Prostate gland (tissue), 2 donors: ENCODE data around the gene DNAJC8.

Experiments used
- POLR2A ChIP-seq: fragments of 450-650 bp; IDR thresholded peaks from one replicate; pipeline ENCODE4 v1.6.1; 2016; ENCODE audit warnings: antibody characterized with exemption, mild to moderate bottlenecking
- POLR2AphosphoS5 ChIP-seq: sonication (generic); formaldehyde crosslinking; IDR thresholded peaks from one replicate; pipeline ENCODE4 v1.6.1; 2017; ENCODE audit warnings: antibody characterized with exemption
- TF ChIP-seq, protein P1 (sequence below), 4 experiments: fragments of 200-600 bp in 2 of 4; fragments of 450-650 bp in 2 of 4; sonication (generic) in 2 of 4; IDR thresholded peaks; 1 replicate in 3 of 4; 2 replicates in 1 of 4; pipeline ENCODE4 v1.5.1; 2016 to 2019; ENCODE audit warnings: antibody characterized with exemption in 4 of 4, mild to moderate bottlenecking in 2 of 4, moderate library complexity in 2 of 4

GRCh38 chr1:28257736-28258135 lies 24.9 kb upstream of the DNAJC8 start:
- TF ChIP-seq, protein P1, sequence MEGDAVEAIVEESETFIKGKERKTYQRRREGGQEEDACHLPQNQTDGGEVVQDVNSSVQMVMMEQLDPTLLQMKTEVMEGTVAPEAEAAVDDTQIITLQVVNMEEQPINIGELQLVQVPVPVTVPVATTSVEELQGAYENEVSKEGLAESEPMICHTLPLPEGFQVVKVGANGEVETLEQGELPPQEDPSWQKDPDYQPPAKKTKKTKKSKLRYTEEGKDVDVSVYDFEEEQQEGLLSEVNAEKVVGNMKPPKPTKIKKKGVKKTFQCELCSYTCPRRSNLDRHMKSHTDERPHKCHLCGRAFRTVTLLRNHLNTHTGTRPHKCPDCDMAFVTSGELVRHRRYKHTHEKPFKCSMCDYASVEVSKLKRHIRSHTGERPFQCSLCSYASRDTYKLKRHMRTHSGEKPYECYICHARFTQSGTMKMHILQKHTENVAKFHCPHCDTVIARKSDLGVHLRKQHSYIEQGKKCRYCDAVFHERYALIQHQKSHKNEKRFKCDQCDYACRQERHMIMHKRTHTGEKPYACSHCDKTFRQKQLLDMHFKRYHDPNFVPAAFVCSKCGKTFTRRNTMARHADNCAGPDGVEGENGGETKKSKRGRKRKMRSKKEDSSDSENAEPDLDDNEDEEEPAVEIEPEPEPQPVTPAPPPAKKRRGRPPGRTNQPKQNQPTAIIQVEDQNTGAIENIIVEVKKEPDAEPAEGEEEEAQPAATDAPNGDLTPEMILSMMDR (IDR thresholded peaks at IDR 0.05): no peak
- TF ChIP-seq POLR2AphosphoS5: no peak
- no peak for TF ChIP-seq POLR2A
